C4-2B (cell line): ENCODE data around the gene PPDPF.

Experiments
- CTCF ChIP-seq: fragments of 450-650 bp; conservative IDR thresholded peaks from 2 replicates; pipeline ENCODE4 v1.5.1; 2017; ENCODE audit warnings: mild to moderate bottlenecking
- ZFX ChIP-seq: fragments of 450-650 bp; IDR thresholded peaks from 2 replicates; pipeline ENCODE4 v1.6.1; 2017

- TF ChIP-seq CTCF (no peak), ZFX (no peak)
Observed at GRCh38 chr20:63522981-63523611, 2.5 kb downstream of the PPDPF start.
